Measurements from ENCODE around the gene RPS21. TPM values are rescaled to one million over a fixed set of nuclear protein-coding genes. Genes with fewer than 3 reads are reported as not detected.
A peak's percentile ranks its signal among the peaks of the same experiment; 100 is the strongest.
"Not testable (repeated sequence)": the region's sequence is repeated elsewhere in the genome, so short reads cannot be mapped to it uniquely, and the experiment has no call there.

The RPS21 gene
- total RNA-seq, 1 donor from 2014 or later: 821 TPM

DNA sequence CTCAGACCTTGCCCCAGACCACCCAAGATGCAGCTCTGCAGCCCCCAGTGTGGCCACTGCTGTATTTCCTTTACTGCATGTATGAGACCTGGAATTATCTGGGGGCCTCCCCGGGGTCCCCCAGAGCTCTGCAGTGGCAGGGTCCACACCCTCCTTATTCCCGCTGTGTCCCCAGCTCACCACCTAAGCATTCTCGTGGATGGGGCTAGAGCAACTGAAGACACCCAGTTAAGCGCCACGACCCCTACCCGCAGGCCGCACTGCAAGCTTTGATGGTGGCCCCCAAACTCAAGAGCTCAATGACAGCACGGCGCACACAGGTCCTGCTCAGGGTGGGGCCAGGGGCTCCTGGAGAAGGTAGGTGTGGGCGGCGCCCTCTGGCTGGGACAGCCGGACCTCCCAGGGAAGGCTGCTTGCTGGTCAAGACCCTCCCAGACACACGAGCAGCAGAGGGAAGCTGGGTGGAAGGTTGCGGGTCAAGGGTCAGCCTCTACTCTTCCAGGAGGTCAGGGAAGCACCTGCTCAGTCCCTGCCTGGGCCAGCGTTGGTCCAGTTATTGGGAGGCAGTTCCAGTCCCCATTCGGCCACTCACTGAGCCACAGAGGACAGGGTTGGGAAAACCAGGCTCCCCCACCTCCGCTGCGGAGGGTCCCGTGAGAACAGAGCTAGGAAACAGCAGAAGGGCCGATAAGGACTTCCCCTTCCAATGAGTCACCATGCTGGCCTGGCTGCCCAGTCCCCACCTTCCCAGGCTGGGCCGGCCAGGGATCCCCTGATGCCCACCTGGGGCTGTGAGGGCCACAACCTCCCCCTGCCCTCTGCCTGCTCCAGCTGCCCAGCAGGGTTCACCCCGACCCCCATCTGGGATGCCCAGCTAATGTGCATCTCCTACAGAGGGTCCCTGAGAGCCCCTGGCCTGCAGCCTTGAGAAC lies 22.7 kb upstream of the RPS21 start:
- no peak for DNase-seq (ENCODE audit: low spot score in 2 of 2)
- FAIRE-seq: no peak

- no peak for DNase-seq (ENCODE audit: low spot score in 2 of 2)
These were observed 21.8 kb upstream of the RPS21 start for GRCh38 chr20:62364911-62365736.

DNA sequence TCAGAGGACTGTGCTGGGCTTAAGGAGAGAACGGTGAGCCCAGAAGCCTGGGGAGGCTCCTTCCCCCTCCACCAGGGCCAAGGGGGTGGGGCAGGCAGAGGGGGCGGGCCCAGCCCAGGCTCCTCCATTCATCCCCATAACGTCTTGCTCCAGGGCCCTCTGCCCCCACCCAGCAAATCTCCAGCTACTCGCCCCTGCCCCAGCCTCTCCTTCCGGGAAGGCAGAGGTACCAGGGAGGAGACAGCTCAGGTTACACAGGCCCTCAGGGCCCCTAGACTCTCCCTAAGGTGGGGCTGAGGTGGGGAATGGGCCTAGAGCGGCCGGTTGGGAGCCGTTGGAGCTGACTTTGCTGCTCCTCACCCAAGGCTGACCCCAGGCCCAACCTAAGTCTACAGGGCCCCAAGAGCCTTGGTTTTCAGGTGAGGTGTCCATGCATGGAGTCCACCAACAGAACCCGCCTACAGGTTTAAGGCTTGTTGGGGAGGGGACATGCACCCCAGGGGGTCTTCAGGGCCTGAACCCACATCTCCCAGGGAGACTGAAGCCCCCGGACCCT lies 21.0 kb upstream of the RPS21 start:
- no peak for DNase-seq (ENCODE audit: low spot score in 2 of 2)
- no peak for FAIRE-seq

More at GRCh38 chr20:62364911-62365736, 21.8 kb upstream of the RPS21 start:
- no peak for FAIRE-seq

- DNase-seq (ENCODE audit: low spot score in 2 of 2) (peak; percentile 57 to 73), FAIRE-seq (no peak)
These were observed 20.4 kb upstream of the RPS21 start for GRCh38 chr20:62366370-62367135.

GRCh38 chr20:62367136-62367632 lies 19.7 kb upstream of the RPS21 start, which contains the start of gene LAMA5:
Gene LAMA5, minus strand, starts transcription at chr20:62367312. Its CDS starts 67 bp downstream, at chr20:62367245.
- DNase-seq (ENCODE audit: low spot score in 2 of 2) (peak; percentile 86), FAIRE-seq (no peak)

GRCh38 chr20:62367633-62368391 lies 19.1 kb upstream of the RPS21 start:
- FAIRE-seq: no peak
- DNase-seq (ENCODE audit: low spot score in 2 of 2): peak in 1 of 2 donors; percentile 78

- FAIRE-seq: no peak
- peak in 1 of 2 donors; percentile 55 for DNase-seq (ENCODE audit: low spot score in 2 of 2)
These were observed 18.4 kb upstream of the RPS21 start for GRCh38 chr20:62368392-62368975.

- FAIRE-seq (no peak), DNase-seq (ENCODE audit: low spot score in 2 of 2) (peak in 1 of 2 donors; percentile 68)
These were observed 17.7 kb upstream of the RPS21 start for GRCh38 chr20:62368976-62369814.

- DNase-seq (ENCODE audit: low spot score in 2 of 2): no peak
- no peak for FAIRE-seq
These were observed 17.1 kb upstream of the RPS21 start for GRCh38 chr20:62369815-62370114.

GRCh38 chr20:62370115-62370806 lies 16.6 kb upstream of the RPS21 start:
- FAIRE-seq (no peak), DNase-seq (ENCODE audit: low spot score in 2 of 2) (no peak)

DNA sequence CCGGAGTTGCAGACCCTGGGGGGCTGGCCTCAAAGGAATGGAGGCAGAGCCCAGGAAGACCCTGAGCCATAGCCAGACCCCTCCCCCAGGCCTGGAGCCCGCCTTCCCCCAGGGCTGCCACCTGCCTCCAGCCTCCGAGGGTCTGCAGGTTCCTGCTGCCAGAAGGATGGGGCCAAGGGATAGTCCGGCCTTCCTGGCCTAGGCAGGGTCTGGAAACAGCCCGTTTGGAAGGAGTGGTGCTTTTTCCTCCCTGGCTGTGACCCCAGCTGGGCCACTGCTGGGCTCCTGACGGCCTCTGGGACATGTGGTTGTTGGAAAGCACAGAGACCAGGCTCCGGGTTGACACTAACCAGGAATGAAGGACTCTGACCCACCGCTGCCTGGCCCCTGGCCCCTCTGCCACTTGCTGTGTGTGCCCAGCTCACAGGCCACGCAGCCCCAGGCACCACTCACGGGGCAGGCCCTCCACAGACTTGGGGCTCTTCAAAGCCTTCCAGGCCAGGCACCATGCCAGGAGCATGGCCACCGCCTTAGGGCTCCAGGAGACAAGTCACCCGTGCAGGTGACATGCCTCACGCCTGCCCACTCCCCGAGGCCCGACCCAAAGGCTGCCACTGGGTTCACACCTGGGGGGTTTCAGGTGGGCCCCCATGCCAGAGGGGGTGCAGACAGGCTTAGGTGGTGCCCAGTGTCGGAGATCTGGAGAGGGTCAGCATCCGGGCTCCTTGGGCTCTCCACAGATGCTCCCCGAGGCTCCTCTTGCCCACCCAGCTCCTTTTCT lies 15.9 kb upstream of the RPS21 start:
- FAIRE-seq: no peak
- DNase-seq (ENCODE audit: low spot score in 2 of 2): no peak

GRCh38 chr20:62371588-62372041 lies 15.3 kb upstream of the RPS21 start:
- DNase-seq (ENCODE audit: low spot score in 2 of 2) (no peak), FAIRE-seq (no peak)

DNA sequence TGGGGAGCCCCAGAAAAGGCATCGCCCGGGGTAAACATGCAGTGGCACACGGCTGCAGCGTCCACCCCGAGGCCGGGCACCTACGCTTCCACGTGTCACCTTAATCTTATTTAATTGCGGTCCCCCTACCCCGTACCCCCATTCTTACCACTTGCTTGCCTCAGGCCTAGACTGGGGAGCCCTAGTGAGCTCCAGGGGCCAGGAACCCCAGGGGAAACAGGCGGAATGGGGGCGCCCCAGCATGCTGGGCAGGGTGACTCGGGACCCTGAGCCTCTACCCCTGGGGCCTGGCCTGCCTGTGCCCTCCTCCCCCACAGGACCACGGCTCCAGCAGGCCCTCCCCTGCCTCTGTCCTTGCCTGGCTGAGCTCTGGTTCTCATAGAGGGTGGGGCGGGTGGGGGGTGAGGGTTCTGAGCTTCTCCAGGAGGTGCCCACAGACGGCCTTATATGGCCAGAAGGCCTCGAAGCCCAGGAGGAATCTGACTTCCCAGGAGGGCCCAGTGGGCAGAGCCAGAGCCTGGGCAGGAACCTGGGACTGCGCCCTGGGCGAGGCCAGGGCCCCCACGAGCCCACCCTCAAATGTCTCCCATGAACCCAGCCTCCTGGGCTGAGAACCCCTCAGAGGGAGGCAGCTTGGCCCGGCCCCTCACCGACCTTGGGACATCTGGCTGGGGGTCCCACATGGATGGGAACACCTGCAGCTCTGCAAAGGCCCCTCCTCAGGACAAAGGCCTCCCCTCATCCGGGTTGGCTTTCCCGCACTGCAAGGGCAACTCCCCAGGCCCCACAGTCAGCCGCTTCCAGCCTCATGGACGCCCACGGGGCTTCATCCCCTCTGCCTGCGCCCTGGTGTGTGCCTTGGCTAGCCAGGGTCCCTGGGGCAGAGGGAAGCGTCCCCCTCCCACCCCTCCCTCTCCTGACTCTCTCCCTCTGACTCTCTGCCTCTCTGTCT lies 14.6 kb upstream of the RPS21 start:
- FAIRE-seq: no peak

GRCh38 chr20:62373631-62374179 lies 13.2 kb upstream of the RPS21 start:
- DNase-seq (ENCODE audit: low spot score in 2 of 2); FAIRE-seq: not testable (repeated sequence)

More for the DNA sequence above, 14.6 kb upstream of the RPS21 start:
- DNase-seq (ENCODE audit: low spot score in 2 of 2): no peak
